Natural killer cell (primary cell): ENCODE measurements around the gene RTP4. TPM values are rescaled to one million over a fixed set of nuclear protein-coding genes. Genes with fewer than 3 reads are reported as not detected.

Experiments
- ATAC-seq, 3 donors: fragments of 150-1000 bp in 2 of 3; fragments of 200-7000 bp in 1 of 3; cut with Tn5 transposase; 1 replicate in 1 of 3; 2 replicates in 2 of 3; pipeline ENCODE4 v1.10.0; 2021; ENCODE audit warnings: mild to moderate bottlenecking in 2 of 3, moderate library complexity in 2 of 3
- DNase-seq, 2 donors: peaks; one replicate each; pipeline versions ENCODE4 v3.0.0 to v3.0.0-alpha.2; 2013 to 2021; ENCODE audit warnings: mixed read lengths in 1 of 2
- H3K27ac ChIP-seq: one replicate; pipeline ENCODE4 v1.5.1; 2013; ENCODE audit warnings: mild to moderate bottlenecking, low read length
- H3K27me3 ChIP-seq: one replicate; pipeline ENCODE4 v1.6.1; 2013; ENCODE audit warnings: low read length; ENCODE audit not compliant: control insufficient read depth, insufficient read depth
- H3K36me3 ChIP-seq: one replicate; pipeline ENCODE4 v1.6.1; 2013; ENCODE audit warnings: low read length; ENCODE audit not compliant: control insufficient read depth, insufficient read depth
- H3K4me1 ChIP-seq: one replicate; pipeline ENCODE4 v1.6.1; 2013; ENCODE audit warnings: low read length; ENCODE audit not compliant: control insufficient read depth, insufficient read depth
- H3K4me3 ChIP-seq: one replicate; pipeline ENCODE4 v1.5.1; 2013; ENCODE audit warnings: low read length
- H3K9me3 ChIP-seq: one replicate; pipeline ENCODE4 v1.6.1; 2013; ENCODE audit warnings: low read length; ENCODE audit not compliant: control insufficient read depth, insufficient read depth
- H3K27ac Mint-ChIP-seq, 2 donors: one replicate each; pipeline ENCODE4 v1.8.0; 2022; ENCODE audit warnings: mild to moderate bottlenecking in 2 of 2, mixed read lengths in 2 of 2, moderate library complexity in 1 of 2
- H3K27me3 Mint-ChIP-seq, 2 donors: one replicate each; pipeline ENCODE4 v1.8.0; 2022; ENCODE audit warnings: low read depth in 2 of 2, mixed read lengths in 2 of 2
- H3K36me3 Mint-ChIP-seq: one replicate; pipeline ENCODE4 v1.8.0; 2022; ENCODE audit warnings: mixed read lengths
- H3K4me1 Mint-ChIP-seq, 2 donors: one replicate each; pipeline ENCODE4 v1.8.0; 2022; ENCODE audit warnings: mixed read lengths in 2 of 2
- H3K4me3 Mint-ChIP-seq: one replicate; pipeline ENCODE4 v1.8.0; 2022; ENCODE audit warnings: mild to moderate bottlenecking, moderate library complexity, mixed read lengths
- H3K9me3 Mint-ChIP-seq, 2 donors: one replicate each; pipeline ENCODE4 v1.8.0; 2022; ENCODE audit warnings: mixed read lengths in 2 of 2
- CTCF ChIP-seq: fragments of 200-600 bp; IDR thresholded peaks from one replicate; pipeline ENCODE4 v1.8.0; 2022; ENCODE audit warnings: antibody characterized with exemption
- WGBS: methylation state at CpG from one replicate; pipeline ENCODE4 v1.1.7; 2013; ENCODE audit warnings: missing lambda C conversion rate; ENCODE audit not compliant: insufficient coverage; 5-methylcytosine and 5-hydroxymethylcytosine counted together
- intact Hi-C: fragments of 100-400 bp; cut with micrococcal nuclease; formaldehyde crosslinking; loops from one replicate; pipeline ENCODE4 v1.14.2; 2022
- total RNA-seq, 4 donors: library from RNA; stranded (reverse); fragments of 120-200 nt in 1 of 4; gene quantifications; one replicate each; pipeline versions ENCODE4 v1.2.3 to v1.2.4, GENCODE V29; 2013 to 2022

The RTP4 gene
- total RNA-seq, result 1 to 10 TPM; 4.2 to 8.0 (median 4.4) TPM
- total RNA-seq (2013), result 16.7 TPM

DNA sequence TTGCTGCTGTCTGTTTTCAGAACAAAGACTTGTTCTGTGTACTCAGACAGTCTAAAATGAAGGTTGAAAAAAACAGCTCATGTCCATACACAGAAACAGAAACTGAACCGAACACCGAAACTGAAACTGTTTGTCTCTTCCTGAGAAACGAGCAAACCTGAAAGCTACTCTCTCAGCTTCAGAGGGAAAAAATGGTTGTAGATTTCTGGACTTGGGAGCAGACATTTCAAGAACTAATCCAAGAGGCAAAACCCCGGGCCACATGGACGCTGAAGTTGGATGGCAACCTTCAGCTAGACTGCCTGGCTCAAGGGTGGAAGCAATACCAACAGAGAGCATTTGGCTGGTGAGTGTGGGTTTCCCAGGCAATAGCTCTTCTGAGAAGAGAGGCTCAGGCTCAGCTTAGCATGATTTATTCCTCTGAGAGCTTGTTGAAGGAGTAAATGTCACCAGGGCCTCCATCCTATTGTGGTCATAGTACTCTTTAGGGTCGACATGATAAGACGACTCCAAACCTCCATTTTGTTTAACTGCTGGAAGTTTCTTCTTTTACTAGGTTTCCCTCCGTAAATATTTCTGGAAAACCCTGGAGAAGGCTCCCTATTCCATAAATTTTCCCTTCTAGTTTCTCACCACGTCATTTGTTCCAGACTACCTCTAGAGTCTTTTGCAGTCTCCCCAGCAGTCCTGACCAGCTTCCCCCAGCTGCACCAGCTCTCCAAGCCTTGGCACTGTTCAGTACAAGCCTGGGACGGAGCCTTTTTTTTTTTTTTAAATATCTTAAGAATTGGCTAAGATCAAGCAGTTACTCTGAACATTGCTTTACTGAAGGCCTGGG, at the start of gene RTP4:
RTP4 (plus strand) TSS at position 135 of the 838 bp plus-strand sequence; CDS start at position 192, 57 bp downstream.
- H3K9me3 Mint-ChIP-seq, result no peaks in the 10 kb centered on the region
- H3K27me3 Mint-ChIP-seq, result no peaks in the 10 kb centered on the region
- intact Hi-C loops, result no loop called here
- H3K27ac ChIP-seq, result peak within 1 kb of the TSS; percentile 94
- peak within 1 kb of the TSS; percentile 86 for H3K4me3 ChIP-seq
- H3K9me3 ChIP-seq, result peaks cover 9% of the 10 kb centered on the region
- peaks cover 22% of the 10 kb centered on the region for H3K36me3 Mint-ChIP-seq
- DNase-seq (peak; percentile 24 to 76), ATAC-seq (peak; percentile 85 to 88 (median 86))
- WGBS, result 5% methylated on average over 10 of the region's 10 CpGs
- peaks cover 39 to 41% of the 10 kb centered on the region in 2 donors for H3K4me1 Mint-ChIP-seq
- H3K27me3 ChIP-seq, result no peaks in the 10 kb centered on the region
- TF ChIP-seq CTCF, result no peak
- H3K36me3 ChIP-seq, result peaks cover 20% of the 10 kb centered on the region
- peak within 1 kb of the TSS; percentile 96 to 98 for H3K27ac Mint-ChIP-seq
- H3K4me3 Mint-ChIP-seq, result peak within 1 kb of the TSS; percentile 95
- peaks cover 12% of the 10 kb centered on the region for H3K4me1 ChIP-seq

GRCh38 chr3:187318819-187319616, 49.2 kb upstream of the RTP4 start:
- H3K27ac Mint-ChIP-seq, result no peak overlapping the region
- ATAC-seq (peak; percentile 61 to 72 (median 64)), DNase-seq (peak in 1 of 2 donors; percentile 79)
- Histone ChIP-seq H3K9me3 (no peaks in the 10 kb centered on the region), H3K36me3 (no peaks in the 10 kb centered on the region), H3K27me3 (peaks cover 2% of the 10 kb centered on the region), H3K4me1 (peaks cover 12% of the 10 kb centered on the region), H3K4me3 (no peak overlapping the region), H3K27ac (no peak overlapping the region)
- H3K27me3 Mint-ChIP-seq, result peaks cover 18 to 34% of the 10 kb centered on the region in 2 donors
- WGBS, result 10% methylated on average over 13 of the region's 13 CpGs
- peak; percentile 92 for TF ChIP-seq CTCF
- H3K36me3 Mint-ChIP-seq, result no peaks in the 10 kb centered on the region
- H3K9me3 Mint-ChIP-seq, result no peaks in the 10 kb centered on the region
- intact Hi-C loops, result loop anchor here (1.0 kb wide), 2 partner anchors 360 to 395 kb away; no protein-coding TSS in a partner anchor
- peaks cover 11 to 14% of the 10 kb centered on the region in 2 donors for H3K4me1 Mint-ChIP-seq
- H3K4me3 Mint-ChIP-seq, result no peak overlapping the region

DNA sequence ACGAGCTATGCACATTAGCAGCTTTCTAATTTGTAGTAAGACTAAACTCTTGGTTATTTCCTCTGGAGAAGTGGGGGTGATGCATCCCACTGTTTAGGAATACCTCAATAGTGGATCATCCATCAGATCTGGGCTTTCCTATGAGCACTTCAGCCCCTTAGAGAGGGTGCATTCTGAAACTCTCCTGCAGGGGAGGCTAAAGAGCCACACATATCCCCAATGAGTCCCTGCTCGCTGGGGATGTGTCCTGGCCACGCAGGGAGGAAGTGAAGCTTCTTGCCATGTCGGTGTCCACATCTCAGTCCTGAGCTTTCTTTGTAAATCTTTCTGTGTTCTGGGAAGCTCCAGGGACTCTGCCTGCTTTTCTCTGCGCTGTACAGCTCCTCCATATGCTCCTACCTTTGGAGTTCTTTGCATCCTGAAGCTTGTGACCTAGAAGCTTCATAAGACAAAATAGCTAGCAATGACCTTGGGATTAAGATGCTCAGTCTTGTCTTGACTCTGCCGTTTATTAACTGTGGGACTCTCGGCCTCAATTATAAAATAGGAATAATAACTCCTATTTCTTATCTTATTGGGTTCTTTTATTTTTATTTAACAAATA, 48.4 kb upstream of the RTP4 start:
- H3K9me3 Mint-ChIP-seq, result no peaks in the 10 kb centered on the region
- TF ChIP-seq CTCF, result peak; percentile 62
- intact Hi-C loops, result loop anchor here (1.0 kb wide), 2 partner anchors 360 to 394 kb away; no protein-coding TSS in a partner anchor
- peak; percentile 72 to 83 (median 80) for ATAC-seq
- Histone ChIP-seq H3K9me3 (no peaks in the 10 kb centered on the region), H3K27me3 (peaks cover 2% of the 10 kb centered on the region), H3K36me3 (no peaks in the 10 kb centered on the region), H3K4me3 (no peak overlapping the region), H3K27ac (no peak overlapping the region), H3K4me1 (peaks cover 12% of the 10 kb centered on the region)
- WGBS, result 7% methylated on average over 5 of the region's 7 CpGs
- H3K4me1 Mint-ChIP-seq, result peaks cover 11 to 14% of the 10 kb centered on the region in 2 donors
- H3K36me3 Mint-ChIP-seq, result no peaks in the 10 kb centered on the region
- H3K27ac Mint-ChIP-seq, result no peak overlapping the region
- H3K4me3 Mint-ChIP-seq, result no peak overlapping the region
- peaks cover 18 to 26% of the 10 kb centered on the region in 2 donors for H3K27me3 Mint-ChIP-seq
- peak; percentile 29 to 68 for DNase-seq
